Glutamatergic neuron (in vitro differentiated cells): ENCODE measurements around the gene HIF3A. TPM values are rescaled to one million over a fixed set of nuclear protein-coding genes. Genes with fewer than 3 reads are reported as not detected.
A peak's percentile ranks its signal among the peaks of the same experiment; 100 is the strongest.

ENCODE experiments used
- DNase-seq: peaks from one replicate; pipeline ENCODE4 v3.0.0; 2022
- H3K27ac Mint-ChIP-seq: one replicate; pipeline ENCODE4 v1.8.0; 2020; ENCODE audit warnings: mild to moderate bottlenecking, mixed read lengths, inconsistent platforms; ENCODE audit not compliant: unreplicated experiment
- H3K27me3 Mint-ChIP-seq: one replicate; pipeline ENCODE4 v1.8.0; 2020; ENCODE audit warnings: mild to moderate bottlenecking, moderate library complexity, mixed read lengths, inconsistent platforms; ENCODE audit not compliant: unreplicated experiment
- H3K36me3 Mint-ChIP-seq: one replicate; pipeline ENCODE4 v1.8.0; 2020; ENCODE audit warnings: mild to moderate bottlenecking, mixed read lengths, inconsistent platforms; ENCODE audit not compliant: unreplicated experiment
- H3K4me1 Mint-ChIP-seq: one replicate; pipeline ENCODE4 v1.8.0; 2020; ENCODE audit warnings: mild to moderate bottlenecking, low read depth, mixed read lengths, inconsistent platforms; ENCODE audit not compliant: unreplicated experiment
- H3K4me3 Mint-ChIP-seq: one replicate; pipeline ENCODE4 v1.8.0; 2020; ENCODE audit warnings: mild to moderate bottlenecking, mixed read lengths, inconsistent platforms; ENCODE audit not compliant: unreplicated experiment
- H3K9me3 Mint-ChIP-seq: one replicate; pipeline ENCODE4 v1.8.0; 2020; ENCODE audit warnings: mild to moderate bottlenecking, moderate library complexity, mixed read lengths, inconsistent platforms; ENCODE audit not compliant: unreplicated experiment
- total RNA-seq: library from RNA; stranded (reverse); fragmentation: NEBNext Ultra II Directional; extraction: Animal tissue kit (Norgen Biotek cat#: 25700); gene quantifications from one replicate; pipeline ENCODE4 v1.2.1, GENCODE V29; 2021; ENCODE audit not compliant: unreplicated experiment
- TF ChIP-seq, protein P1 (sequence below): fragments of 200-600 bp; sonication (generic); IDR thresholded peaks from one replicate; pipeline ENCODE4 v1.5.0; 2021; ENCODE audit not compliant: partially characterized antibody, unreplicated experiment

Gene HIF3A
- total RNA-seq, 1 donor from 2014 or later: 4.4 TPM

DNA sequence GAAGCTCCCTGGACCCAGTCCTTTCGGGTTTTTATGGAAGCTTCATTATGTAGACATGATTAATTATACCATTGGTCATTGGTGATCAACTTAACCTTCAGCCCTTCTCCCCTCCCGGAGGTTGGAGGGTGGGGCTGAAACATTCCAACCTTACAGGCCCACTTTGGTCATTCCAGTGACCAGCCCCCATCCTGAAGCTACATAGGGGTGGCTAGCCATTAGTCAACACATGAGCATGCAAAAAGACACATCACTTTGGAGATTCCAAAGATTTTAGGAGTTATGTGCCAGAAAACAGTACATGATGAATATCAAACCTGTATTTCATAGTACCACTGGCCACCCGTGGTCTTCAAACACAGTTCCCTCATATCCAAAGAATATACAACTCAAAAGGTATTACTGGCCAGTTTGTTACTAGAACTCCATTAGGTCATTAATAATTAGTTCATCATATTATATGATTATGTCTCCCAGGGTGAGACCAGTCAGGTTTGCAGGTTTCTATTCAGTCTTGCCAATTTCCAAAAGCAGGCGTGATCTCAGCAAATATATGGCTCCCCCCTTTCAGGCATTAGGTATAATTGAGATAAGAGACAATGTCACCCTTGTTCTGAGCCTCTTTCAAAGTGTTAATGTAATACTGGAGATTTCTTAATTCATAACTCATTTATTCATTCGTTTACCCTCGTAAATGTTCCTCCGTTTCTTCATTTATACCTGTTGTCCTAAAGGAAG, 61.2 kb downstream of the HIF3A start:
- H3K27ac Mint-ChIP-seq: no peak overlapping the region
- H3K9me3 Mint-ChIP-seq: no peaks in the 10 kb centered on the region
- H3K4me3 Mint-ChIP-seq: no peak overlapping the region
- H3K4me1 Mint-ChIP-seq: no peaks in the 10 kb centered on the region
- DNase-seq: no peak
- no peaks in the 10 kb centered on the region for H3K36me3 Mint-ChIP-seq
- TF ChIP-seq, protein P1, sequence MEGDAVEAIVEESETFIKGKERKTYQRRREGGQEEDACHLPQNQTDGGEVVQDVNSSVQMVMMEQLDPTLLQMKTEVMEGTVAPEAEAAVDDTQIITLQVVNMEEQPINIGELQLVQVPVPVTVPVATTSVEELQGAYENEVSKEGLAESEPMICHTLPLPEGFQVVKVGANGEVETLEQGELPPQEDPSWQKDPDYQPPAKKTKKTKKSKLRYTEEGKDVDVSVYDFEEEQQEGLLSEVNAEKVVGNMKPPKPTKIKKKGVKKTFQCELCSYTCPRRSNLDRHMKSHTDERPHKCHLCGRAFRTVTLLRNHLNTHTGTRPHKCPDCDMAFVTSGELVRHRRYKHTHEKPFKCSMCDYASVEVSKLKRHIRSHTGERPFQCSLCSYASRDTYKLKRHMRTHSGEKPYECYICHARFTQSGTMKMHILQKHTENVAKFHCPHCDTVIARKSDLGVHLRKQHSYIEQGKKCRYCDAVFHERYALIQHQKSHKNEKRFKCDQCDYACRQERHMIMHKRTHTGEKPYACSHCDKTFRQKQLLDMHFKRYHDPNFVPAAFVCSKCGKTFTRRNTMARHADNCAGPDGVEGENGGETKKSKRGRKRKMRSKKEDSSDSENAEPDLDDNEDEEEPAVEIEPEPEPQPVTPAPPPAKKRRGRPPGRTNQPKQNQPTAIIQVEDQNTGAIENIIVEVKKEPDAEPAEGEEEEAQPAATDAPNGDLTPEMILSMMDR: no peak
- H3K27me3 Mint-ChIP-seq: peaks cover 1% of the 10 kb centered on the region

DNA sequence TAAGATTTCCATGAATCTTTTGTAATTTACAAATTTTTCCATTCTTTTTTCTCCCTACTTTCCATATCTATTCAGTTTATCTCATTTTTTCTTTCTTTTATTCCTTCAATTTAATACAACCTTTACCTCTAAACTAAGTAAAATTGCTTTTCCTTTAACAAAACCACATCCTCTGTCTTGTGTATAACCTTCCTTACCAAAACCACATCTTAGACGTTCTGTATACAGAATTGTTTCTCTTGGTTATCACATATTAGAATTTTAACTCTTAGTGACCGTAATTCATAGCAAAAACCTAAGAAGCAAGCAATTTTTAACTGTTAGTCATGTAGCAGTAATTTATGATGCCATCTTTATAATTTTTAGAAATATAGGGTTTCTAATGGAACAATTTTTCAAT, 65.1 kb downstream of the HIF3A start:
- DNase-seq: no peak
- peaks cover 14% of the 10 kb centered on the region for H3K4me1 Mint-ChIP-seq
- TF ChIP-seq, protein P1: no peak
- no peak overlapping the region for H3K27ac Mint-ChIP-seq
- no peaks in the 10 kb centered on the region for H3K27me3 Mint-ChIP-seq
- H3K9me3 Mint-ChIP-seq: peaks cover 3% of the 10 kb centered on the region
- H3K36me3 Mint-ChIP-seq: no peaks in the 10 kb centered on the region
- no peak overlapping the region for H3K4me3 Mint-ChIP-seq

DNA sequence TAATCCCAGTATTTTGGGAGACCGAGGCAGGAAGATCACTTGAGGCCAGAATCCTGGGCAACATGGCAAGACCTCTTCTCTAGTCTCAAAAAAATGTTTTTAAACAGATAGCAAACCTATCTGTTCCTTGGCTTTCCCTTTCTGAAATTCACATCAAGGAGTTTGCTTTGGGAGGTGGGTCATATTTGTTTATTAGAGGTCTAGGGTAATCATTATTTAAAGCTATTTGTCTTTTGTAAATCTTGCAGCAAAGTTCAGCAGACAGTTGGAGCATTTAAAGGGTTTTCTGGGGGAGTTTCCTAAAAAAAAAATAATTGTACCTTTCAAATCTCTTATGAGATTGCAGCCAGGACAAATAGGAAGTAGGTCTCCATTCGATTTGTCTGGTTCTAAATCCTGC, 67.5 kb downstream of the HIF3A start:
- Mint-ChIP-seq H3K4me3 (no peak overlapping the region), H3K27me3 (peaks cover 2% of the 10 kb centered on the region), H3K36me3 (no peaks in the 10 kb centered on the region), H3K9me3 (peaks cover 5% of the 10 kb centered on the region), H3K4me1 (peaks cover 25% of the 10 kb centered on the region), H3K27ac (no peak overlapping the region)
- DNase-seq: no peak
- TF ChIP-seq, protein P1: no peak

DNA sequence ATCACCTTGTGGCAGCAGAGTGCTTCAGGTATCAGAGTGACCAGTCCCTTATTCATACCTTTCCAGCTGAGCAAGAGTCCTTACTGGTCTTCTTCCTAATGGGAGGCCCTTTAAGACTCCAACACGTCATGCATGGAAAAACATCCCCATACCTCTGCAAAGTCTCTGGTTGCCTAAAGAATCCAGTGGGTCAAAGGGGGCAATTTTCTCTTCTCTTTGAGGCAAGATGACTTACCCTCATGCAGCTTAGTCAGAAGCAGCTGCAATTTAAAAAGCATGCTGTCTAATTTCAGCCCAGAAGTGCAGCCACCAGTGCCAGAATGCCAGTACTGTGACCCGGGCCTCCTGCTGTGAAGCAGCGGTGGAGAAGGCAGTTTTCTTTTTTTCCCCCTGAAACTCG, 68.7 kb downstream of the HIF3A start:
- no peak overlapping the region for H3K4me3 Mint-ChIP-seq
- H3K27me3 Mint-ChIP-seq: peaks cover 2% of the 10 kb centered on the region
- H3K27ac Mint-ChIP-seq: peak overlapping the region; percentile 66
- TF ChIP-seq, protein P1: no peak
- no peaks in the 10 kb centered on the region for H3K36me3 Mint-ChIP-seq
- DNase-seq: no peak
- H3K4me1 Mint-ChIP-seq: peaks cover 25% of the 10 kb centered on the region
- H3K9me3 Mint-ChIP-seq: peaks cover 5% of the 10 kb centered on the region

DNA sequence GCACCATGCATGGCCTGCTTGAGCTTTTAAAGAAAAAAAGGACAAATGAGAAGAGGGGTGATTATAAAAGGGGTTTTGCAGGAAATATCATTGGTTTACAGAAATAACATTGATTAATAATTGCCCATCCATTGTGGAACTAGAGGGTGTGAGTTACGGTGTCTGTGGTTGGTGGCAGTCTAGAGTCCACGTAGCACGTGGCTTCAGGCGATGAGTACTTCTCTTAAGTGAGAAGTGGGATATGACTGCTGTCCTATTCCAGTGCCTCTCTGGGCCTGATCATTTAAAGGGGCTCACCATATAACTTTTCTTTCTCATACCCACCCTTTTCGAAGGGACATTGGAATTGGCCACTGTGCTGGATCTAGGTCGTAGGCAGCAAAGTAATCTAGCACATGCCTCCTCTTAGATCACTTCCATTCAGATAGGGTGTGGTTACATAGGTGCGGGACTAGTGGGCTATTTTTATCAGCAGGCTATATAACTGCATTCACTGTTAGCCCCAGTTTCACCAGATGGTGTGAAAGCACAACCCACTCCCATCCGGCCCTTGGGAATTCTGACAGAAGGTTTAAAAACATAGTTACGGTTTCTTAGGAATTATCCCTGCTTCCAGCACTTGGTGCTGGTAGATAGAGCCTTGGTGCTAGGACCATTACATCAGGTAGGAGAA, 69.9 kb downstream of the HIF3A start:
- Mint-ChIP-seq H3K4me1 (peaks cover 29% of the 10 kb centered on the region), H3K36me3 (no peaks in the 10 kb centered on the region), H3K27me3 (peaks cover 2% of the 10 kb centered on the region), H3K4me3 (peak overlapping the region; percentile 79), H3K9me3 (peaks cover 7% of the 10 kb centered on the region), H3K27ac (peak overlapping the region; percentile 84)
- DNase-seq: no peak
- TF ChIP-seq, protein P1: no peak
